Neuronal stem cell (in vitro differentiated cells): ENCODE results near the gene REXO5.

Source experiments
- DNase-seq: peaks from one replicate; pipeline ENCODE4 v3.0.0-alpha.2; 2013; ENCODE audit warnings: low spot score
- H2AFZ ChIP-seq: one replicate; pipeline ENCODE4 v1.6.1; 2013; ENCODE audit warnings: mild to moderate bottlenecking, low read length, inconsistent platforms
- H2AK5ac ChIP-seq: 2 replicates; pipeline ENCODE4 v1.6.1; 2013; ENCODE audit warnings: low read depth, mild to moderate bottlenecking, inconsistent platforms, low read length, moderate library complexity, mixed read lengths
- H2BK120ac ChIP-seq: 2 replicates; pipeline ENCODE4 v1.6.1; 2013; ENCODE audit warnings: low read depth, mild to moderate bottlenecking, inconsistent platforms, low read length, moderate library complexity, mixed read lengths
- H2BK12ac ChIP-seq: one replicate; pipeline ENCODE4 v1.6.1; 2013; ENCODE audit warnings: low read length, inconsistent platforms
- H2BK15ac ChIP-seq: 2 replicates; pipeline ENCODE4 v1.6.1; 2013; ENCODE audit warnings: mild to moderate bottlenecking, low read length, inconsistent platforms, mixed read lengths
- H2BK5ac ChIP-seq: one replicate; pipeline ENCODE4 v1.6.1; 2013; ENCODE audit warnings: inconsistent platforms, mild to moderate bottlenecking, low read length, moderate library complexity
- H3K14ac ChIP-seq: one replicate; pipeline ENCODE4 v1.6.1; 2013; ENCODE audit warnings: low read length, inconsistent platforms
- H3K18ac ChIP-seq: 2 replicates; pipeline ENCODE4 v1.6.1; 2013; ENCODE audit warnings: low read length, inconsistent platforms
- H3K23ac ChIP-seq: 2 replicates; pipeline ENCODE4 v1.6.1; 2013; ENCODE audit warnings: low read depth, mild to moderate bottlenecking, mixed read lengths, low read length, inconsistent platforms; ENCODE audit not compliant: poor library complexity
- H3K27ac ChIP-seq: replicated peaks from 3 replicates; pipeline ENCODE4 v1.5.1; 2013; ENCODE audit warnings: low read length, inconsistent platforms
- H3K27me3 ChIP-seq, 3 experiments: 2 replicates each; pipeline ENCODE4 v1.6.1; 2013; ENCODE audit warnings: low read length in 3 of 3, mild to moderate bottlenecking in 2 of 3, inconsistent platforms in 1 of 3, low read depth in 1 of 3, mixed read lengths in 1 of 3, moderate library complexity in 1 of 3; ENCODE audit not compliant: control insufficient read depth in 3 of 3, insufficient read depth in 3 of 3
- H3K36me3 ChIP-seq, 2 donors: replicated peaks in 1 of 2; 2 replicates each; pipeline ENCODE4 v1.6.1; 2013; ENCODE audit warnings: low read length in 2 of 2; ENCODE audit not compliant: control insufficient read depth in 2 of 2, insufficient read depth in 2 of 2
- H3K4ac ChIP-seq: 2 replicates; pipeline ENCODE4 v1.6.1; 2013; ENCODE audit warnings: inconsistent platforms, mild to moderate bottlenecking, low read length, moderate library complexity
- H3K4me1 ChIP-seq, 2 donors: 1 replicate in 1 of 2; 2 replicates in 1 of 2; pipeline ENCODE4 v1.6.1; 2013; ENCODE audit warnings: low read length in 2 of 2, low read depth in 1 of 2; ENCODE audit not compliant: control insufficient read depth in 2 of 2, insufficient read depth in 1 of 2
- H3K4me2 ChIP-seq: one replicate; pipeline ENCODE4 v1.6.1; 2013; ENCODE audit warnings: mild to moderate bottlenecking, low read length, inconsistent platforms; ENCODE audit not compliant: insufficient read depth, poor library complexity, severe bottlenecking
- H3K4me3 ChIP-seq, 2 donors: 2 replicates each; pipeline ENCODE4 v1.5.1; 2013; ENCODE audit warnings: low read length in 2 of 2, mild to moderate bottlenecking in 2 of 2, inconsistent platforms in 1 of 2, moderate library complexity in 1 of 2
- H3K79me1 ChIP-seq: one replicate; pipeline ENCODE4 v1.6.1; 2013; ENCODE audit warnings: low read depth, mild to moderate bottlenecking, inconsistent platforms, low read length, moderate library complexity
- H3K9ac ChIP-seq: one replicate; pipeline ENCODE4 v1.6.1; 2013; ENCODE audit warnings: mild to moderate bottlenecking, low read depth, low read length, inconsistent platforms; ENCODE audit not compliant: poor library complexity
- H3K9me3 ChIP-seq, 2 donors: replicated peaks in 1 of 2; 2 replicates each; pipeline versions ENCODE3 to v1.6.1; 2013; ENCODE audit warnings: low read length in 2 of 2, mild to moderate bottlenecking in 2 of 2, inconsistent platforms in 1 of 2, low read depth in 1 of 2, mixed read lengths in 1 of 2, moderate library complexity in 1 of 2; ENCODE audit not compliant: control insufficient read depth in 2 of 2, insufficient read depth in 1 of 2
- H4K8ac ChIP-seq: one replicate; pipeline ENCODE4 v1.6.1; 2013; ENCODE audit warnings: low read depth, mild to moderate bottlenecking, inconsistent platforms, low read length, moderate library complexity
- H4K91ac ChIP-seq: one replicate; pipeline ENCODE4 v1.6.1; 2013; ENCODE audit warnings: low read length, low read depth, mild to moderate bottlenecking, inconsistent platforms; ENCODE audit not compliant: poor library complexity
- WGBS, 2 donors: extraction: QIAGEN DNeasy Blood & Tissue Kit; methylation state at CpG; one replicate each; pipeline ENCODE4 v1.1.7; 2013; ENCODE audit warnings: missing lambda C conversion rate in 2 of 2, mixed read lengths in 1 of 2; ENCODE audit not compliant: insufficient read length in 2 of 2, insufficient replicate concordance in 1 of 2; ENCODE audit errors: extremely low coverage in 2 of 2; 5-methylcytosine and 5-hydroxymethylcytosine counted together

The REXO5 gene

DNA sequence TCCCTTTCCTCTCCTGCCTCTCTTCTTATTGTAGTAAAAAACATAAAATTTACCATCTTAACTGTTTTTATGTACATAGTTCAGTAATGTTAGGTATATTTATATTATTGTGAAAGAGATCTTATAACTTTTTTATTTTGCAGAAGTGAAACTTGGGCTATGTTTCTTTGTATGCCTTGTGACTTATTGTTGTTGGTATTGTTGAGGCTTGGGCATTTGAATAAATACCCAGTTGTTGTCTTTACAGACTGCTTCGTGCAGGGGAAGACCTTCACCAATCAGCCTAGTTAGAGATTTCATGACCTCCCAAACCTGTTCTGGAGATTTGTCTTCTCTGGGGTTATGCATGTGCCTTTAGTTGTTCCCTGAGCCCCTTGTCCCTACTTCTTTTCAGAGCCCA lies 31.9 kb downstream of the REXO5 start:
- Histone ChIP-seq H2AK5ac (no peak overlapping the region), H3K36me3 (peaks cover 2 to 99% of the 10 kb centered on the region in 2 donors), H4K91ac (no peak overlapping the region), H3K14ac (no peak overlapping the region), H3K9ac (no peak overlapping the region), H2BK5ac (no peak overlapping the region), H3K79me1 (no peaks in the 10 kb centered on the region), H3K4me3 (no peak overlapping the region), H3K23ac (no peak overlapping the region), H2AFZ (no peak overlapping the region), H2BK12ac (no peak overlapping the region), H4K8ac (no peak overlapping the region), H2BK15ac (no peak overlapping the region), H3K9me3 (peaks cover 2 to 22% of the 10 kb centered on the region in 2 donors), H3K4me1 (no peaks in the 10 kb centered on the region), H3K4me2 (no peak overlapping the region), H3K4ac (no peak overlapping the region), H3K18ac (no peak overlapping the region), H3K27ac (no peak overlapping the region), H3K27me3 (no peaks in the 10 kb centered on the region), H2BK120ac (no peak overlapping the region)
- no CpG with 5 or more reads among the region's 1 CpG for WGBS, 2 donors
- DNase-seq = no peak

GRCh38 chr16:20839504-20839903 lies 33.2 kb downstream of the REXO5 start:
- Histone ChIP-seq H3K9ac (no peak overlapping the region), H3K18ac (no peak overlapping the region), H2AFZ (no peak overlapping the region), H2BK15ac (no peak overlapping the region), H2BK12ac (no peak overlapping the region), H2BK5ac (no peak overlapping the region), H3K4ac (no peak overlapping the region), H3K4me1 (no peaks in the 10 kb centered on the region), H3K14ac (no peak overlapping the region), H2AK5ac (no peak overlapping the region), H3K27me3 (no peaks in the 10 kb centered on the region), H3K36me3 (peaks cover 2 to 99% of the 10 kb centered on the region in 2 donors), H3K4me3 (no peak overlapping the region), H3K23ac (no peak overlapping the region), H3K27ac (no peak overlapping the region), H3K4me2 (no peak overlapping the region), H3K79me1 (no peaks in the 10 kb centered on the region), H2BK120ac (no peak overlapping the region), H4K91ac (no peak overlapping the region), H3K9me3 (peaks cover 2 to 22% of the 10 kb centered on the region in 2 donors), H4K8ac (no peak overlapping the region)
- WGBS, 2 donors = no CpG with 5 or more reads among the region's 2 CpGs
- DNase-seq = no peak

DNA sequence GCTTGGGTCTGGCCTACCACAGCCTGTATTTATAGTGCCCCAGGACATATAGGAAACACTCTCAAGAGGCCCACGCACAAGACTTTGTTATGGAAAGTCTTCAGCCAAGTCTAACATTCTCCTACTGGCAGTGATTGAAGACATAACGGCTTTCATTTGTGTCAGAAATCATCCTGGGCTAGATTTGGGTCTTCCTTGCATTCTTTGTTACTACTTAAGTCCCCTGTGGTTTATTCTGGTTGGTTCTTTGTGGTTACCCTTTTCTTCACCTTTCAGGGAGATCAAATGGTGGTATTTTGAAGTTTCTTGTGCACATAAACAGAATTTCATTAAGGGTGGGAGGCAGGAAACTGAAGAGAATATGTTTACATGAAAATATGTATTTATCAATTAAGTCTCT lies 37.7 kb downstream of the REXO5 start:
- no peak overlapping the region for H2AFZ ChIP-seq
- no CpG with 5 or more reads among the region's 2 CpGs for WGBS, 2 donors
- H3K79me1 ChIP-seq = no peaks in the 10 kb centered on the region
- H3K18ac ChIP-seq = no peak overlapping the region
- no peak overlapping the region for H3K14ac ChIP-seq
- no peak overlapping the region for H2BK120ac ChIP-seq
- no peak for DNase-seq
- H3K27ac ChIP-seq = no peak overlapping the region
- no peak overlapping the region for H4K8ac ChIP-seq
- no peak overlapping the region for H2BK15ac ChIP-seq
- no peak overlapping the region for H3K23ac ChIP-seq
- no peak overlapping the region for H4K91ac ChIP-seq
- no peaks in the 10 kb centered on the region for H3K4me1 ChIP-seq
- H3K36me3 ChIP-seq = peaks cover 2 to 94% of the 10 kb centered on the region in 2 donors
- no peak overlapping the region for H3K4ac ChIP-seq
- H3K27me3 ChIP-seq = no peaks in the 10 kb centered on the region
- H3K9me3 ChIP-seq = no peaks in the 10 kb centered on the region
- no peak overlapping the region for H3K4me3 ChIP-seq
- H3K9ac ChIP-seq = no peak overlapping the region
- H3K4me2 ChIP-seq = no peak overlapping the region
- no peak overlapping the region for H2AK5ac ChIP-seq
- no peak overlapping the region for H2BK5ac ChIP-seq
- H2BK12ac ChIP-seq = no peak overlapping the region

DNA sequence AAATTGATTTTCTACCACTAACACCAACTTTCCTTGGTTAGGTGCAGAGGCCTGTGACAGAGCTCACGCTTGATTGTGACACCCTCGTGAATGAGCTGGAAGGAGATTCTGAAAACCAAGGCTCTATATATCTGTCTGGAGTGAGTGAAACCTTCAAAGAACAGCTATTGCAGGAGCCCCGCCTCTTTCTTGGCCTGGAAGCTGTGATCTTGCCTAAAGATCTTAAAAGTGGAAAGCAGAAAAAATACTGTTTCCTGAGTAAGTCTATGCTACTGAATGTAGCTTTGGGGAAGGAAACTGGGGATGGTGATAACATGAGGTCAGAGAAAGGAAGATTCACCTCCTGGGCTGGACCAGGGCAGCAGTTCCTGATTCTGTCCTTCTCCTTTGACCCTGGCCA lies 38.3 kb downstream of the REXO5 start:
- no CpG with 5 or more reads among the region's 3 CpGs for WGBS, 2 donors
- no peaks in the 10 kb centered on the region for H3K79me1 ChIP-seq
- H4K91ac ChIP-seq = no peak overlapping the region
- no peak overlapping the region for H3K18ac ChIP-seq
- H2BK12ac ChIP-seq = no peak overlapping the region
- no peaks in the 10 kb centered on the region for H3K27me3 ChIP-seq
- peaks cover 2 to 95% of the 10 kb centered on the region in 2 donors for H3K36me3 ChIP-seq
- no peak overlapping the region for H3K4me3 ChIP-seq
- DNase-seq = no peak
- no peak overlapping the region for H3K4me2 ChIP-seq
- no peak overlapping the region for H4K8ac ChIP-seq
- no peak overlapping the region for H3K27ac ChIP-seq
- H2AFZ ChIP-seq = no peak overlapping the region
- no peak overlapping the region for H3K14ac ChIP-seq
- no peak overlapping the region for H3K4ac ChIP-seq
- no peak overlapping the region for H2BK15ac ChIP-seq
- no peak overlapping the region for H3K23ac ChIP-seq
- no peak overlapping the region for H2BK5ac ChIP-seq
- no peak overlapping the region for H2AK5ac ChIP-seq
- no peaks in the 10 kb centered on the region for H3K9me3 ChIP-seq
- H3K9ac ChIP-seq = no peak overlapping the region
- H2BK120ac ChIP-seq = no peak overlapping the region
- no peaks in the 10 kb centered on the region for H3K4me1 ChIP-seq
